ENCODE data around the gene CRYGD. TPM values are rescaled to one million over a fixed set of nuclear protein-coding genes. Genes with fewer than 3 reads are reported as not detected.

CRYGD gene
- total and polyA plus RNA-seq, 2 of the 13 experiments (the other 11 are each of a cell fraction or from before 2014, with no cell fraction given): not detected

DNA sequence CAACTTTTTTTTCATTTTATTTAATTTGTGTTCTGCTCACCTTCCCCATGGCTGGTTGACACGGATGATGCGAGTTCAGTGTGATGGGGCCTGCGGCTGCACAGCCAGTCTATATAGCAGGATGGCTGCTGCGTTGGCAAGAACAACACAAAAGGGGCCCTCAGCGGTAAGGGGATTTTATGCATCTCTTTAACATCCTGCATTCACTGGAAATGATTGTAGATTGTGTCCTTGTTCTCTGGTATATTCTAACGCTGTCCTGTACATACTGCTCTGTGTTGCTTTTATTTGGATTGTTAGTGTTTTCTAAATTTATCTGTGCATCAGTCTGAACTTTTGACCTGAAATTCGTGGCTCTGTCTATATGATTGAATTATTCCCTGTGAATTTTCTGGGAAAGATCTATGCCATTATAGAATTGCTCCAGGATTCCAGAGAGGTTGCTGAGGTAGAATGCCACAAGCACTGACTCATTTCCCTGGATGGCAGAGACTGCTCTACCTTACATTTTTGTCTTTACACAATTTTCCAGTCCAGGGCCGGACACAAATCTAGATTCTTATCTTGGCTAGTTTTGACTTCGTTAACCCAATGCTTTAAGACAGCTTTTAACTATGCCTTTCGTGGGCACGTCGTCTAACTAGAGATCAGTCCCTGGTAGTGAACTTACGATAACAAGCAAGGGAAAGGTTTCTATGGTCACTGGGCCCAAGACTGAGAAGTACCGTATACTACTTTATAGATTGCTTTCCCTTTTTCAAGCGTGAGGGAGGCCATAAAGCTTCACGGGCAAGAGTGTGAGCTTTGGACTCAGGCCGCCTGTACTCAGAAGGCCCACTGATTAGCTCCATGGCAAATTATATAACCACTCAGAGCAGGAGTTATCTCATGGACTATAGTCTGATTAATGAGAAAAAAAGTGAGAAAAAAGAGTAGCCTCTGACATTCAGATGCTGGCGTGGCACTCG lies 5.7 kb upstream of the CRYGD start, which contains the start of gene CRYGC (continued):
- TF ChIP-seq ZBTB25 (CRISPR knock-in tag; IDR thresholded peaks at IDR 0.05) (0 out of 2 replicates have a peak, but pooled peaks have one; percentile 43), MIER2 (CRISPR knock-in tag; IDR thresholded peaks at IDR 0.05) (no peak), ZNF589 (CRISPR knock-in tag; conservative IDR thresholded peaks at IDR 0.05) (no peak), RBM22 (optimal IDR thresholded peaks at IDR 0.05; ENCODE audit: low read length) (no peak), JUN (CRISPR knock-in tag; IDR thresholded peaks at IDR 0.05) (0 out of 2 replicates have a peak, but pooled peaks have one; percentile 39), DPF2 (CRISPR knock-in tag; IDR thresholded peaks at IDR 0.05; ENCODE audit: borderline replicate concordance, low read depth) (no peak), ZNF256 (CRISPR knock-in tag; conservative IDR thresholded peaks at IDR 0.05) (no peak), ARID3A (IDR thresholded peaks at IDR 0.05; ENCODE audit: low read depth, low read length) (no peak; the same call in 1 of the 2 replicates), IKZF1 (IDR thresholded peaks at IDR 0.05) (no peak), ZNF569 (CRISPR knock-in tag; IDR thresholded peaks at IDR 0.05; ENCODE audit: borderline replicate concordance) (no peak), ZNF616 (CRISPR knock-in tag; IDR thresholded peaks at IDR 0.05; ENCODE audit: low read depth) (no peak), MTF2 (CRISPR knock-in tag; IDR thresholded peaks at IDR 0.05; ENCODE audit: borderline replicate concordance) (no peak)
- TF ChIP-seq, protein P1, sequence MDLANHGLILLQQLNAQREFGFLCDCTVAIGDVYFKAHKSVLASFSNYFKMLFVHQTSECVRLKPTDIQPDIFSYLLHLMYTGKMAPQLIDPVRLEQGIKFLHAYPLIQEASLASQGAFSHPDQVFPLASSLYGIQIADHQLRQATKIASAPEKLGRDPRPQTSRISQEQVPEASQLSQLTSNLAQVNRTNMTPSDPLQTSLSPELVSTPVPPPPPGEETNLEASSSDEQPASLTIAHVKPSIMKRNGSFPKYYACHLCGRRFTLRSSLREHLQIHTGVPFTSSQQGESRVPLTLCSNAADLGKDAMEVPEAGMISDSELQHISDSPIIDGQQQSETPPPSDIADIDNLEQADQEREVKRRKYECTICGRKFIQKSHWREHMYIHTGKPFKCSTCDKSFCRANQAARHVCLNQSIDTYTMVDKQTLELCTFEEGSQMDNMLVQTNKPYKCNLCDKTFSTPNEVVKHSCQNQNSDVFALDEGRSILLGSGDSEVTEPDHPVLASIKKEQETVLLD (CRISPR knock-in tag; IDR thresholded peaks at IDR 0.05; ENCODE audit: low read depth): no peak
- TF ChIP-seq, protein P2, sequence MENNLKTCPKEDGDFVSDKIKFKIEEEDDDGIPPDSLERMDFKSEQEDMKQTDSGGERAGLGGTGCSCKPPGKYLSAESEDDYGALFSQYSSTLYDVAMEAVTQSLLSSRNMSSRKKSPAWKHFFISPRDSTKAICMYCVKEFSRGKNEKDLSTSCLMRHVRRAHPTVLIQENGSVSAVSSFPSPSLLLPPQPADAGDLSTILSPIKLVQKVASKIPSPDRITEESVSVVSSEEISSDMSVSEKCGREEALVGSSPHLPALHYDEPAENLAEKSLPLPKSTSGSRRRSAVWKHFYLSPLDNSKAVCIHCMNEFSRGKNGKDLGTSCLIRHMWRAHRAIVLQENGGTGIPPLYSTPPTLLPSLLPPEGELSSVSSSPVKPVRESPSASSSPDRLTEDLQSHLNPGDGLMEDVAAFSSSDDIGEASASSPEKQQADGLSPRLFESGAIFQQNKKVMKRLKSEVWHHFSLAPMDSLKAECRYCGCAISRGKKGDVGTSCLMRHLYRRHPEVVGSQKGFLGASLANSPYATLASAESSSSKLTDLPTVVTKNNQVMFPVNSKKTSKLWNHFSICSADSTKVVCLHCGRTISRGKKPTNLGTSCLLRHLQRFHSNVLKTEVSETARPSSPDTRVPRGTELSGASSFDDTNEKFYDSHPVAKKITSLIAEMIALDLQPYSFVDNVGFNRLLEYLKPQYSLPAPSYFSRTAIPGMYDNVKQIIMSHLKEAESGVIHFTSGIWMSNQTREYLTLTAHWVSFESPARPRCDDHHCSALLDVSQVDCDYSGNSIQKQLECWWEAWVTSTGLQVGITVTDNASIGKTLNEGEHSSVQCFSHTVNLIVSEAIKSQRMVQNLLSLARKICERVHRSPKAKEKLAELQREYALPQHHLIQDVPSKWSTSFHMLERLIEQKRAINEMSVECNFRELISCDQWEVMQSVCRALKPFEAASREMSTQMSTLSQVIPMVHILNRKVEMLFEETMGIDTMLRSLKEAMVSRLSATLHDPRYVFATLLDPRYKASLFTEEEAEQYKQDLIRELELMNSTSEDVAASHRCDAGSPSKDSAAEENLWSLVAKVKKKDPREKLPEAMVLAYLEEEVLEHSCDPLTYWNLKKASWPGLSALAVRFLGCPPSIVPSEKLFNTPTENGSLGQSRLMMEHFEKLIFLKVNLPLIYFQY (CRISPR knock-in tag; IDR thresholded peaks at IDR 0.05; ENCODE audit: borderline replicate concordance): peak; percentile 81; the same call in 1 of the 2 replicates

Data from HepG2 (cell line).